PFSK-1 (cell line): ENCODE results near the gene PURA.

ENCODE experiments used
- FOXP2 ChIP-seq: optimal IDR thresholded peaks from 2 replicates; pipeline ENCODE3; 2011; ENCODE audit warnings: borderline replicate concordance, control low read depth, inconsistent platforms; ENCODE audit not compliant: insufficient read depth; ENCODE audit errors: extremely low read length, extremely low read depth
- POLR2AphosphoS5 ChIP-seq: IDR thresholded peaks from 2 replicates; pipeline ENCODE4 v1.6.1; 2012; ENCODE audit warnings: low read depth, mild to moderate bottlenecking, control low read depth, low read length, moderate library complexity
- REST ChIP-seq, 2 experiments: IDR thresholded peaks; 2 replicates each; pipeline versions ENCODE4 v1.6.1 to v1.8.0; 2011 to 2012; ENCODE audit warnings: low read depth in 2 of 2, low read length in 2 of 2, control low read depth in 1 of 2, inconsistent platforms in 1 of 2, mild to moderate bottlenecking in 1 of 2, moderate library complexity in 1 of 2; ENCODE audit not compliant: insufficient read depth in 1 of 2
- SIN3A ChIP-seq: IDR thresholded peaks from 2 replicates; pipeline ENCODE4 v1.6.1; 2012; ENCODE audit warnings: mild to moderate bottlenecking, low read length, moderate library complexity, borderline replicate concordance; ENCODE audit not compliant: insufficient read depth
- TAF1 ChIP-seq: IDR thresholded peaks from 2 replicates; pipeline ENCODE4 v1.6.1; 2012; ENCODE audit warnings: low read length, control low read depth, borderline replicate concordance; ENCODE audit not compliant: insufficient read depth

The PURA gene

GRCh38 chr5:140115186-140115500 is 1.2 kb downstream of the PURA start:
- TF ChIP-seq SIN3A (no peak), FOXP2 (no peak), POLR2AphosphoS5 (no peak), REST (IDR thresholded peaks at IDR 0.05; ENCODE audit: insufficient read depth in 1 of 2, low read depth in 2 of 2, low read length in 2 of 2) (no peak), TAF1 (no peak)

- TF ChIP-seq SIN3A (no peak), FOXP2 (no peak), POLR2AphosphoS5 (no peak), REST (IDR thresholded peaks at IDR 0.05; ENCODE audit: insufficient read depth in 1 of 2, low read depth in 2 of 2, low read length in 2 of 2) (no peak), TAF1 (no peak)
Measured at GRCh38 chr5:140116716-140117115, 2.8 kb downstream of the PURA start.

- TF ChIP-seq POLR2AphosphoS5, result no peak
- TF ChIP-seq SIN3A, result no peak
- TF ChIP-seq FOXP2, result no peak
- no peak for TF ChIP-seq TAF1
- TF ChIP-seq REST (IDR thresholded peaks at IDR 0.05; ENCODE audit: insufficient read depth in 1 of 2, low read depth in 2 of 2, low read length in 2 of 2), result no peak
Measured at GRCh38 chr5:140117523-140117922, 3.6 kb downstream of the PURA start.

GRCh38 chr5:140118302-140118936 is 4.5 kb downstream of the PURA start:
- no peak for TF ChIP-seq POLR2AphosphoS5
- TF ChIP-seq SIN3A, result no peak
- no peak for TF ChIP-seq FOXP2
- no peak for TF ChIP-seq REST (IDR thresholded peaks at IDR 0.05; ENCODE audit: insufficient read depth in 1 of 2, low read depth in 2 of 2, low read length in 2 of 2)
- no peak for TF ChIP-seq TAF1

- TF ChIP-seq POLR2AphosphoS5 (no peak), FOXP2 (no peak), TAF1 (no peak), SIN3A (no peak), REST (IDR thresholded peaks at IDR 0.05; ENCODE audit: insufficient read depth in 1 of 2, low read depth in 2 of 2, low read length in 2 of 2) (no peak)
Measured at GRCh38 chr5:140125637-140126036, 11.7 kb downstream of the PURA start, which contains the start of gene IGIP. Gene IGIP, plus strand, starts transcription at chr5:140125937. Its CDS starts 2,540 bp downstream, at chr5:140128477.
